GM21576 (cell line): ENCODE data around the gene ZIC5.
A peak's percentile ranks its signal among the peaks of the same experiment; 100 is the strongest.

Source experiments
- ATAC-seq: cut with Tn5 transposase; IDR thresholded peaks from one replicate; pipeline ENCODE4 v1.9.1; 2021; ENCODE audit warnings: mild to moderate bottlenecking, moderate library complexity; ENCODE audit not compliant: unreplicated experiment

ZIC5 gene

DNA sequence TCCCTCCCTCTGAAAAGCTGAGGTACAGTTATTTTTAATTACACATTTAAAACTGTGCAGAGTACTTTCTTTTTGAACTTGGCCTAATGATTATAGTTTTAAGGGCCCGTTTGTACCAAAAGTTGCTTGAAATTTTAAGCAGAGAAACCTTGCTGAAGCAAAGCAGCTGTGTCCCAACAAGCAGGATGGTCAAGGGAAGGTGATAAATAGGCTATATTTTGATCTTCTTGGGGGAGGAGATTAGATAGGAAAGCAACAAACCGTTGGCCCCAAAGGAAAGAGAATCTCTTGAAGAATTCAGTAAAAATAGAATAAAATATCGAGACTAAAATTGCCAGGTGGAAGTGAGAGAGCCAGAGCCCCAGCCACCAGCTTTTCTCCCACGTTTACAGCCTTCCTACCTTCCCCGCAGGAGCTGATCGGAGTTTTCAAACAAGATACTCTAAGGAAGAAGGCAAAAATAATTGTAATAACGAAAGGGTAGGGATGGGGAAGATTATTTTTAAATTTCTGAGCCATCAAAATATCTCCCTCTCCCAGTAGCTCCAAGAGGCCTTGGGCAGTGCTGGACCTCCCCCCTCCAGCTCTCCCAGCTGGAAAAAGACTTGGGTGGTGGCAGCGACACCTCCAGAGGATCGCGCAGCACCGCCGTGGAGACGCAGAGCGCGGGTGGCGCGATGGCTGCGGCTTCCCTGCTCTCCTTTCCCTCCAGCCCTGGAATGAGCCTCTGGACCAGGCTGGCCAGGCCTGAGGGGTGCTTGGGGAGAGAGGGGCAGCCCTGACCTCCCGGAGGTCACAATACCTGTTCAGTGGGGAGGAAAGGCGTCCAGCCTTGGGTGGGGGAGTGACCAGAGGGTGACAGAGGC lies 15.8 kb upstream of the ZIC5 start:
- ATAC-seq, result no peak

DNA sequence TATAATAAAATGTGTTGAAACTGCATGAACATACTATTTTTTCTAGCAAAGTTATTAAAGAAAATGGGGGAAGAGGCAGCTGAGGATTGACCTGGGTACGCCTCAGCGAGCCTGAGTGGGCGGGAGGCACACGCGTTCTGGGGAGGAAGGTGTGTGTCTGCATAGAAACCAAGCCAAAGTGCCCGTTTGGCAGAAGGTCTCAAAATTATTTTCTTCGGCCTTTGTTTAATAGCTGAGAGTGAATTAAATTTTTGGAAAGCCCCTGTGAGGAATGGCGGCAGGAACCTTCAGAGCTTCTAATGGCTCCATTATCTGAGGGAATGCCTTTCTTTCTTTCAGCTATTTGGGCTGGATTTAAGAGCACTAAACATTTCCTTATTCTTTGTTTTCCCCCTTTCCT lies 15.2 kb upstream of the ZIC5 start:
- no peak for ATAC-seq

DNA sequence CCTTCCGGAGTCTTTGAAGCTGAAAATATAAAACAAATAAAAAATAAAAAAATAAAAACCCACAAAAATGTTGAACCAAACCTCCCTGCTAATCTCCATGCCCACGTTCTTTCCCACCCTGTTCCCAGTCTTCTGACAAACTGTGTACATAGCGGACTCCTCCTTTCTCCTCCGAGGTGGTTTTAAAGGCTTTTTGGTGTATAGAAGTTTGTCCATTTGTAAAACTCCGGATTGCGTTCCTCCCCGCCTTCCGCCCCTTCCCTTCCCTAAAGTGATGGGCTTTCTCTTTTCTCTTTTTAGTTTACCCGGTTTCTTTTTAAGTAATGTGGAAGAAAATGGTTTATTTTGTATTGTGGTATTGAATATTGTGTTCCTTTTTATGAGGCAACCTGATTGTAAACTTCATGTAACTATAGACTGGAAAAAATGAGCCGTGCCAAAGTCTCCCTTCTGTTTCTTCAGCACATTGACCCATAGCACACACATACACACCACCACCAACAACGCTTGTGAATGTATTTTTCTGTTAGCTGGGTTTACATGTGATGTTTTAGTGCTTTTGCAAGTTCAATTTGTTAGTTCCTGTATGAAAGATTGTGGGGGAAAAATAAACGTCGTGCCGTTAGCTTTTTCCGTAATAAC lies 14.4 kb upstream of the ZIC5 start:
- no peak for ATAC-seq

GRCh38 chr13:99985241-99985874 lies 13.8 kb upstream of the ZIC5 start:
- ATAC-seq, result no peak

DNA sequence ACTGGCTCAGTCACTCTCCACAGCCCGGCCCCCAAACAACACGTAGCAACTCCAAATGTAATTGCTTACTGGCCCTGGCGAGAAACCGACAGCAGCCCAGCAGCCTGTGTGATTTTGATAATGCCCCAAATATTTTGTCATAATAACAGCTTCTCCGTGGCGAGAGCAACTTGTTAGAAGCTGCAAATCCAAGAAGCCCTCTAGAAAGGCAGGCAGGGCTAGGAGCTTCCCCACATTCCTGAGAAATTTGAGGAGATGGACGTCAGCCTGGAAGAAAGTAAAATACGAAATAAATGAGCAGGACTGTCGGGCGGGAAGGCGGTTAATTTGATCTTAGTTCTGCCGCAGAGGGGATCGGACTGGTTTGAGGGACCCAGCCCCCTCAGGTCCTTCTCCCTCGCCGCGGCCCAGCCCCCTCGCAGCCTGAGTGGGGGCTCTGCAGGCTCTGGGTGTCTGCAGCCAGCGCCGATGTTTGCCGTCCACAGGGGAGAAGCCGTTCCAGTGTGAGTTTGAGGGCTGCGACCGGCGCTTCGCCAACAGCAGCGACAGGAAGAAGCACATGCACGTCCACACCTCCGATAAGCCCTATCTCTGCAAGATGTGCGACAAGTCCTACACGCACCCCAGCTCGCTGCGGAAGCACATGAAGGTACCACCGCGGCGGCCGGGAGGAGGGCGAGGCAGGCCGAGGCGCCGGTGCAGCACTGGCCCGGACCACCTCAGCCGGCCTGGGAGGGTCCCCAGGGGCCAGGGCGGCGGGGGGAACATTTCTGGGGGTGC lies 13.1 kb upstream of the ZIC5 start:
- ATAC-seq, result no peak

GRCh38 chr13:99983499-99984401 lies 12.2 kb upstream of the ZIC5 start:
- ATAC-seq, result no peak

GRCh38 chr13:99982731-99983498 lies 11.3 kb upstream of the ZIC5 start:
- ATAC-seq, result no peak

DNA sequence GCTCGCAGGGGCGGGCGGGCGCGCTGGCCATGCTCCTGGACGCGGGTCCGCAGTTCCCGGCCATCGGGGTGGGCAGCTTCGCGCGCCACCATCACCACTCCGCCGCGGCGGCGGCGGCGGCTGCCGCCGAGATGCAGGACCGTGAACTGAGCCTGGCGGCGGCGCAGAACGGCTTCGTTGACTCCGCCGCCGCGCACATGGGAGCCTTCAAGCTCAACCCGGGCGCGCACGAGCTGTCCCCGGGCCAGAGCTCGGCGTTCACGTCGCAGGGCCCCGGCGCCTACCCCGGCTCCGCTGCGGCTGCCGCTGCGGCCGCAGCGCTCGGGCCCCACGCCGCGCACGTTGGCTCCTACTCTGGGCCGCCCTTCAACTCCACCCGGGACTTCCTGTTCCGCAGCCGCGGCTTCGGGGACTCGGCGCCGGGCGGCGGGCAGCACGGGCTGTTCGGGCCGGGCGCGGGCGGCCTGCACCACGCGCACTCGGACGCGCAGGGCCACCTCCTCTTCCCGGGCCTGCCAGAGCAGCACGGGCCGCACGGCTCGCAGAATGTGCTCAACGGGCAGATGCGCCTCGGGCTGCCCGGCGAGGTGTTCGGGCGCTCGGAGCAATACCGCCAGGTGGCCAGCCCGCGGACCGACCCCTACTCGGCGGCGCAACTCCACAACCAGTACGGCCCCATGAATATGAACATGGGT lies 10.6 kb upstream of the ZIC5 start:
- ATAC-seq, result no peak

- ATAC-seq, result no peak
These were observed 10.1 kb upstream of the ZIC5 start, which contains the start of gene ZIC2 for GRCh38 chr13:99981735-99982035. TSS of gene ZIC2 (plus strand) at chr13:99981784. CDS start at chr13:99982065, 281 bp downstream.

GRCh38 chr13:99980824-99981734 lies 9.5 kb upstream of the ZIC5 start:
- peak; percentile 12 for ATAC-seq

GRCh38 chr13:99980201-99980823 lies 8.7 kb upstream of the ZIC5 start:
- ATAC-seq, result peak; percentile 45

DNA sequence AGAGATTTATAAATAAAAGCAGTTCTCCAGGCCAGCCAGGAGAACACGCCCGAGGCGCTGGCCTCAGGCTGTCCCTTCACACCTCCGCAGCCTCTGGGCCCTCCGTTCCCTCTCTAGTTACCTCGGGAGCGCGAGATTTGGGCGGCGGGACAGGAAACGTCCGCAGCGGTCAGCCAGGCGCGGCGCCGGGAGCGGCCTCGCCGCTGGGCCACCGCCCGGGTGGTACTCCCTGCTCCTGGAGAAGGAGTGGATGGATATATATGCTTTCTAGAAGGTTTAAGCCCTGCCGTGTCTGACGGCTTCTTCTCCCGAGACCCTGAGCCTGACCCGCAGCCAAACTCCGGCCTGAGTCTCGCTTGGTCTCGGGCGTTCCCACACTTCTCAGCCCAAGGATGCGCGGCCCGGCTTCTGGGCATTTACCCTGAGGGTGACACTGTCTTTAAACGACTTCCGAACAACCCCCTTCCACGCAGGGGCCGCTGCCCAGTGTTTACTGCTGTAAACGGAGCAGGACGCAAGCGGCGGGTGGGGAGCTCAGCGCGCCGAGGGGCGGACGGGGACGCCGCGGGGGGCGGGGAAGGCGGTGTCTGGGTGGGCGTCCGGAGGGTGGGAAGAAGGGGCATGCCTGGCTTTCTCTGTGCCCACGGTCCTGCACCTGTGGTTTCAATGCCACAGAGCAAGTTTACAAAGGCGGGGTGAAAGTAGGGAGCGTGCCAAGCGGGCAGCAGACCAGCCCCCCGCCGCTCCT lies 8.1 kb upstream of the ZIC5 start:
- ATAC-seq, result no peak

DNA sequence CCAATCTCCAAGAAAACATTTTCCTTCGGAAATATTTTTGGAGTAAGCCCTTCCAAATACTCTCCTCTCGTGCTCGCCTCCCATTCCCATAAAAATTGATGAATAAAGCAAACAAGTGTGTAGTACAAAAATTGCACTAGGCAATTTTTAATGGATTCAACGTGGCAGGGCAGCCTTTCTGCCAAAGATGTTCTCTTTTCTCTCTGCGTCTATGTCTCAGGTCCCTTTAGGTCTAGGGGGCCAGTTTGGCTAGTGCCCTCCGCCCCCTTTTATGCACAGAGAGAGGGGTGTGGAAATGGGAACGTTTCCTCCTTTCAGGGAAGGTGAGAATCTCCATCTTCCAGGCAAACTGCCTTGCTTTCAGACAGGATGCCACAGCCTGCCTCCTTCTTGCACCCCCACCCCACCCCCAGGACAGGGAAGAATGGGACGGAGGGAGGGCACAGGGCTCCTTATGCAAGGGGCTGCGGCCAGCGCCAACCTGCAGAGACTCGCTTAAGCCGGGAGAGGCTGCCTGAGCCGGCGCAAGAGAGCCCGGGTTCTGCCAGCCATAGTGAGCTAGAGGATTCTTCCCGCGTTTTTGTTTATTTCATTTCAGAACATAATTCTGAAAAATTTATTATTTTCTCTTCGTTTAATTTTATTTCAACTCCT lies 7.4 kb upstream of the ZIC5 start:
- no peak for ATAC-seq

- ATAC-seq, result no peak
These were observed 6.6 kb upstream of the ZIC5 start for GRCh38 chr13:99977912-99978798.

DNA sequence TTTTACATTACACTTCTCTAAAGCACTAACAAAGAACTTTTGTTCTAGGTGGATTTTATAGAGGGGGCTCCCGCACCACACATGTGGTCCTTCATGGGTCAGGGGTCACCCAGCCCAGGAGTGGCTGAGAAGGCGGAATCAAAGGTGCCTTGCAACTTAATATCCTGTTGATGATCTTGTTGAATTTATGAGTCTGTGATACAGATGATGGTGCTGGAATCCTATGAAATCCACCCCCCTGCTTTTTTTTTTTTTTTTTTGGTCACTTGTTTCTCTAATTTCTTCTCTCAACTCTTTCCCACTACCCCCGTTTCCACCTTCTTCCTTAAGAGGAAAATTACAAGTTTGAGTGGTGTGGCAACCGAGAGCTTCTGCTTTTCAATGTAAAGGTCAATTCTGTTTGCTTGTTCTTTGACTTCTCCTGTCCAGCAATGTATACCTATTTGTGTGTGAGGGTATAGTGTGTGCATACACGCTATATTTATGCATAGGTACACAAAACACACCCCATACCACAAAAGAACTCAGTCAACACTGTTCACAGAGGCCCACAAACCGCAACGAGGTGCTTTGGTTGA lies 5.9 kb upstream of the ZIC5 start:
- ATAC-seq, result no peak
